HEK293 (cell line): Measurements from ENCODE around the gene MAP3K8.

Source experiments
- CTCF ChIA-PET: fragments of 350-600 bp; formaldehyde crosslinking; extraction: SDS; loops from one replicate; lab custom pipeline; 2021; ENCODE audit warnings: antibody characterized with exemption; lab: Yijun Ruan, JAX
- POLR2A ChIA-PET: fragments of 300-600 bp; formaldehyde crosslinking; extraction: SDS; loops from one replicate; lab custom pipeline; 2020; ENCODE audit warnings: antibody characterized with exemption, inconsistent platforms; lab: Yijun Ruan, JAX
- H3K27ac ChIP-seq: fragments of 200-500 bp; sonication (Bioruptor generic); 2 replicates; pipeline ENCODE4 v1.5.1; 2014; ENCODE audit warnings: low read depth, low read length, control low read depth, inconsistent platforms; ENCODE audit errors: extremely low read depth
- H3K36me3 ChIP-seq, 2 experiments: fragments of 200-500 bp in 1 of 2; sonication (Bioruptor generic) in 1 of 2; 1 replicate in 1 of 2; 2 replicates in 1 of 2; pipeline ENCODE4 v1.5.1; 2014 to 2017; ENCODE audit warnings: inconsistent platforms in 2 of 2, low read length in 2 of 2; ENCODE audit not compliant: control insufficient read depth in 2 of 2, insufficient read depth in 1 of 2
- H3K4me1 ChIP-seq: fragments of 200-500 bp; sonication (Bioruptor generic); 2 replicates; pipeline ENCODE4 v1.5.1; 2014; ENCODE audit warnings: mild to moderate bottlenecking, low read length, inconsistent platforms; ENCODE audit not compliant: control insufficient read depth, insufficient read depth
- H3K4me3 ChIP-seq: 2 replicates; pipeline ENCODE4 v1.5.1; 2011; ENCODE audit warnings: low read depth, mild to moderate bottlenecking, control low read depth, low read length, moderate library complexity
- H3K9me3 ChIP-seq: fragments of 200-500 bp; sonication (Bioruptor generic); 2 replicates; pipeline ENCODE4 v1.5.1; 2014; ENCODE audit warnings: low read depth, low read length, inconsistent platforms; ENCODE audit not compliant: control insufficient read depth, insufficient read depth
- BCL11B ChIP-seq: fragments of 450-650 bp; formaldehyde crosslinking; IDR thresholded peaks from 2 replicates; pipeline ENCODE4 v1.5.1; 2016; ENCODE audit warnings: low read depth, missing biosample characterization, missing genetic modification characterization
- HOXD13 ChIP-seq: sonication (generic); formaldehyde crosslinking; IDR thresholded peaks from 2 replicates; pipeline ENCODE4 v1.8.0; 2022; ENCODE audit warnings: missing genetic modification reagents, borderline replicate concordance
- IKZF3 ChIP-seq: fragments of 450-650 bp; IDR thresholded peaks from 2 replicates; pipeline ENCODE4 v1.5.0; 2018; ENCODE audit warnings: missing biosample characterization, mild to moderate bottlenecking, missing genetic modification characterization, moderate library complexity
- KLF7 ChIP-seq: fragments of 450-650 bp; formaldehyde crosslinking; IDR thresholded peaks from 2 replicates; pipeline ENCODE4 v1.5.1; 2016; ENCODE audit warnings: missing biosample characterization, missing genetic modification characterization, borderline replicate concordance
- PRDM2 ChIP-seq: fragments of 450-650 bp; formaldehyde crosslinking; IDR thresholded peaks from 2 replicates; pipeline ENCODE4 v1.5.1; 2016; ENCODE audit warnings: missing biosample characterization, missing genetic modification characterization, borderline replicate concordance
- RBAK ChIP-seq: fragments of 450-650 bp; formaldehyde crosslinking; IDR thresholded peaks from 2 replicates; pipeline ENCODE4 v1.5.1; 2016; ENCODE audit warnings: missing biosample characterization, missing genetic modification characterization
- REPIN1 ChIP-seq: fragments of 450-650 bp; formaldehyde crosslinking; IDR thresholded peaks from 2 replicates; pipeline ENCODE4 v1.5.1; 2017; ENCODE audit warnings: missing biosample characterization, missing genetic modification characterization, low read depth
- SP2 ChIP-seq: fragments of 450-650 bp; formaldehyde crosslinking; IDR thresholded peaks from 2 replicates; pipeline ENCODE4 v1.5.1; 2016; ENCODE audit warnings: missing biosample characterization, missing genetic modification characterization
- SP7 ChIP-seq: fragments of 450-650 bp; formaldehyde crosslinking; IDR thresholded peaks from 2 replicates; pipeline ENCODE4 v1.5.1; 2016; ENCODE audit warnings: missing biosample characterization, missing genetic modification characterization
- ZNF112 ChIP-seq: fragments of 450-650 bp; formaldehyde crosslinking; IDR thresholded peaks from 2 replicates; pipeline ENCODE4 v1.5.0; 2017; ENCODE audit warnings: missing biosample characterization, missing genetic modification characterization
- ZNF121 ChIP-seq: fragments of 450-650 bp; formaldehyde crosslinking; IDR thresholded peaks from 2 replicates; pipeline ENCODE4 v1.5.1; 2016; ENCODE audit warnings: missing biosample characterization, missing genetic modification characterization
- ZNF19 ChIP-seq: fragments of 450-650 bp; formaldehyde crosslinking; IDR thresholded peaks from 2 replicates; pipeline ENCODE4; 2016; ENCODE audit warnings: missing biosample characterization, missing genetic modification characterization, low read depth
- ZNF350 ChIP-seq: fragments of 450-650 bp; formaldehyde crosslinking; IDR thresholded peaks from 2 replicates; pipeline ENCODE4 v1.5.0; 2017; ENCODE audit warnings: missing biosample characterization, mild to moderate bottlenecking, missing genetic modification characterization
- ZNF433 ChIP-seq: fragments of 450-650 bp; formaldehyde crosslinking; IDR thresholded peaks from 2 replicates; pipeline ENCODE4 v1.5.1; 2016; ENCODE audit warnings: missing biosample characterization, missing genetic modification characterization, low read depth
- ZNF530 ChIP-seq: fragments of 450-650 bp; formaldehyde crosslinking; IDR thresholded peaks from 2 replicates; pipeline ENCODE4 v1.5.1; 2016; ENCODE audit warnings: low read depth, missing biosample characterization, missing genetic modification characterization
- ZNF664 ChIP-seq: fragments of 450-650 bp; formaldehyde crosslinking; IDR thresholded peaks from 2 replicates; pipeline ENCODE4 v1.5.1; 2016; ENCODE audit warnings: missing biosample characterization, missing genetic modification characterization
- ZNF670 ChIP-seq: fragments of 450-650 bp; formaldehyde crosslinking; IDR thresholded peaks from 2 replicates; pipeline ENCODE4 v1.5.1; 2016; ENCODE audit warnings: missing biosample characterization, missing genetic modification characterization, low read depth
- ZNF792 ChIP-seq: fragments of 450-650 bp; formaldehyde crosslinking; IDR thresholded peaks from 2 replicates; pipeline ENCODE4 v1.5.1; 2016; ENCODE audit warnings: missing biosample characterization, missing genetic modification characterization
- ZNF843 ChIP-seq: fragments of 450-650 bp; formaldehyde crosslinking; IDR thresholded peaks from 2 replicates; pipeline ENCODE4 v1.5.1; 2016; ENCODE audit warnings: missing biosample characterization, missing genetic modification characterization
- ZSCAN16 ChIP-seq: fragments of 450-650 bp; formaldehyde crosslinking; IDR thresholded peaks from 2 replicates; pipeline ENCODE4 v1.5.1; 2016; ENCODE audit warnings: missing biosample characterization, missing genetic modification characterization
- TF ChIP-seq, protein P1 (sequence below): fragments of 450-650 bp; formaldehyde crosslinking; IDR thresholded peaks from 2 replicates; pipeline ENCODE4 v1.5.1; 2016; ENCODE audit warnings: missing biosample characterization, missing genetic modification characterization

The MAP3K8 gene

GRCh38 chr10:30456266-30456665 is 22.3 kb downstream of the MAP3K8 start:
- ChIA-PET POLR2A (interaction anchor here (1.0 kb wide), 1 partner anchor 23 kb away, joined by 4 read pairs; the partner anchor contains the start of gene MAP3K8), CTCF (interaction anchor here (0.5 to 1.0 kb wide), 2 partner anchors 78 to 135 kb away, joined by 3 read pairs; no protein-coding TSS in a partner anchor)
- H3K9me3 ChIP-seq: no peaks in the 10 kb centered on the region
- peaks cover 21 to 59% of the 10 kb centered on the region in 2 experiments for H3K36me3 ChIP-seq
- H3K4me3 ChIP-seq: no peak overlapping the region
- TF ChIP-seq ZNF792 (no peak), ZNF112 (no peak), ZNF670 (tag by site-specific recombination) (no peak), SP7 (tag by site-specific recombination) (no peak), ZNF664 (tag by site-specific recombination) (no peak), HOXD13 (no peak), ZNF843 (no peak), ZNF433 (tag by site-specific recombination) (no peak), PRDM2 (tag by site-specific recombination) (no peak), REPIN1 (tag by site-specific recombination) (no peak), ZNF350 (tag by site-specific recombination) (no peak), ZNF19 (tag by site-specific recombination) (no peak)
- TF ChIP-seq, protein P1, sequence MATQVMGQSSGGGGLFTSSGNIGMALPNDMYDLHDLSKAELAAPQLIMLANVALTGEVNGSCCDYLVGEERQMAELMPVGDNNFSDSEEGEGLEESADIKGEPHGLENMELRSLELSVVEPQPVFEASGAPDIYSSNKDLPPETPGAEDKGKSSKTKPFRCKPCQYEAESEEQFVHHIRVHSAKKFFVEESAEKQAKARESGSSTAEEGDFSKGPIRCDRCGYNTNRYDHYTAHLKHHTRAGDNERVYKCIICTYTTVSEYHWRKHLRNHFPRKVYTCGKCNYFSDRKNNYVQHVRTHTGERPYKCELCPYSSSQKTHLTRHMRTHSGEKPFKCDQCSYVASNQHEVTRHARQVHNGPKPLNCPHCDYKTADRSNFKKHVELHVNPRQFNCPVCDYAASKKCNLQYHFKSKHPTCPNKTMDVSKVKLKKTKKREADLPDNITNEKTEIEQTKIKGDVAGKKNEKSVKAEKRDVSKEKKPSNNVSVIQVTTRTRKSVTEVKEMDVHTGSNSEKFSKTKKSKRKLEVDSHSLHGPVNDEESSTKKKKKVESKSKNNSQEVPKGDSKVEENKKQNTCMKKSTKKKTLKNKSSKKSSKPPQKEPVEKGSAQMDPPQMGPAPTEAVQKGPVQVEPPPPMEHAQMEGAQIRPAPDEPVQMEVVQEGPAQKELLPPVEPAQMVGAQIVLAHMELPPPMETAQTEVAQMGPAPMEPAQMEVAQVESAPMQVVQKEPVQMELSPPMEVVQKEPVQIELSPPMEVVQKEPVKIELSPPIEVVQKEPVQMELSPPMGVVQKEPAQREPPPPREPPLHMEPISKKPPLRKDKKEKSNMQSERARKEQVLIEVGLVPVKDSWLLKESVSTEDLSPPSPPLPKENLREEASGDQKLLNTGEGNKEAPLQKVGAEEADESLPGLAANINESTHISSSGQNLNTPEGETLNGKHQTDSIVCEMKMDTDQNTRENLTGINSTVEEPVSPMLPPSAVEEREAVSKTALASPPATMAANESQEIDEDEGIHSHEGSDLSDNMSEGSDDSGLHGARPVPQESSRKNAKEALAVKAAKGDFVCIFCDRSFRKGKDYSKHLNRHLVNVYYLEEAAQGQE (tag by site-specific recombination): no peak
- no peak overlapping the region for H3K27ac ChIP-seq
- no peaks in the 10 kb centered on the region for H3K4me1 ChIP-seq

DNA sequence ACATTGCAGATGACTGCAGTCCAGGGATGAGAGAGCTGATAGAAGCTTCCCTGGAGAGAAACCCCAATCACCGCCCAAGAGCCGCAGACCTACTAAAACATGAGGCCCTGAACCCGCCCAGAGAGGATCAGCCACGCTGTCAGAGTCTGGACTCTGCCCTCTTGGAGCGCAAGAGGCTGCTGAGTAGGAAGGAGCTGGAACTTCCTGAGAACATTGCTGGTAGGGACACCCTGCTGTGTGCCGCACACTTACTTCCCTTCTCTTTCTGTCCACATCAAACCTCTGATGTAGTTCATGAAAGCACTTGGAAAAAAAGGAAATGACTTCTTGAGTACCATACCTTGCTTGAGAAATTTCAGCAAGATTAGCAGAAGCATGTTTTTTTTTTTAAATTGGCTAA is 25.3 kb downstream of the MAP3K8 start:
- no peak overlapping the region for H3K4me3 ChIP-seq
- peaks cover 18 to 56% of the 10 kb centered on the region in 2 experiments for H3K36me3 ChIP-seq
- H3K4me1 ChIP-seq: no peaks in the 10 kb centered on the region
- TF ChIP-seq ZNF121 (tag by site-specific recombination) (no peak), IKZF3 (tag by site-specific recombination) (no peak), KLF7 (tag by site-specific recombination) (no peak), ZNF530 (no peak), SP2 (tag by site-specific recombination) (no peak), RBAK (tag by site-specific recombination) (no peak), BCL11B (tag by site-specific recombination) (no peak), ZSCAN16 (tag by site-specific recombination) (no peak), REPIN1 (tag by site-specific recombination) (no peak)
- no peaks in the 10 kb centered on the region for H3K9me3 ChIP-seq
- no peak overlapping the region for H3K27ac ChIP-seq
- CTCF ChIA-PET: no interaction called here
- POLR2A ChIA-PET: no interaction called here
